ENCODE data around the gene SLITRK6. TPM values are rescaled to one million over a fixed set of nuclear protein-coding genes. Genes with fewer than 3 reads are reported as not detected.

Gene SLITRK6
- total RNA-seq, 4 donors from 2014 or later, result not detected

- in situ Hi-C loops (cut with MboI; ENCODE audit: low sequenced_read_pairs in 4 of 4), result loop anchor here (10.0 to 25.0 kb wide), 2 partner anchors 900 to 917 kb away; no protein-coding TSS in a partner anchor
- Histone ChIP-seq H3K27me3 (no peaks in the 10 kb centered on the region), H3K36me3 (no peaks in the 10 kb centered on the region), H3K4me3 (no peak overlapping the region), H3K4me1 (no peaks in the 10 kb centered on the region), H3K27ac (no peak overlapping the region), H3K9me3 (no peaks in the 10 kb centered on the region)
- ATAC-seq (no peak), DNase-seq (no peak)
- intact Hi-C loops (cut with DNase I; ENCODE audit: low total_unique reads), result no loop called here
- TF ChIP-seq POLR2A (IDR thresholded peaks at IDR 0.05), result no peak
These were observed 13.1 kb upstream of the SLITRK6 start for GRCh38 chr13:85812282-85812681.

DNA sequence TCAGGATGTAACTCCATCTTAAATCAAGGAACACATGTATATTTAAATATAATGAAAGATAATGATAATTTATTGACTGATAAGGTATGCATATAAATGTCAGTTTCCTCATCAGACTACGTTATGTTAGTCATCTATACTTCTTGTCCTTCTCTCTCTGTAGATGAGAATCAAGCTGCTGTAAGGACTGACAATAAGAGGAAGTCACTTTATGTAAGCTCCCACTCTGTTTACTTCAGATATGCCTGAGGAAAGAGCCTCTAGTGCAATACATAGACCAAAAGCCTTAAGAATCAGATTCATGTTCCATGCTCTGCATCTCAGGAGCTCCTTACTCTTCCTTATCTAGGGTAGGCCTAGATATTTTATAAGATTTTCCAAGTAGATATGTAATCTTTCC lies 9.6 kb upstream of the SLITRK6 start:
- H3K9me3 ChIP-seq, result no peaks in the 10 kb centered on the region
- H3K27me3 ChIP-seq, result no peaks in the 10 kb centered on the region
- DNase-seq, result no peak
- H3K27ac ChIP-seq, result no peak overlapping the region
- no peak for ATAC-seq
- H3K4me1 ChIP-seq, result no peaks in the 10 kb centered on the region
- intact Hi-C loops (cut with DNase I; ENCODE audit: low total_unique reads) (no loop called here), in situ Hi-C loops (cut with MboI; ENCODE audit: low sequenced_read_pairs in 4 of 4) (loop anchor here (10.0 to 25.0 kb wide), 2 partner anchors 894 to 897 kb away; no protein-coding TSS in a partner anchor)
- no peak overlapping the region for H3K4me3 ChIP-seq
- TF ChIP-seq POLR2A (IDR thresholded peaks at IDR 0.05), result no peak
- TF ChIP-seq, protein P1, sequence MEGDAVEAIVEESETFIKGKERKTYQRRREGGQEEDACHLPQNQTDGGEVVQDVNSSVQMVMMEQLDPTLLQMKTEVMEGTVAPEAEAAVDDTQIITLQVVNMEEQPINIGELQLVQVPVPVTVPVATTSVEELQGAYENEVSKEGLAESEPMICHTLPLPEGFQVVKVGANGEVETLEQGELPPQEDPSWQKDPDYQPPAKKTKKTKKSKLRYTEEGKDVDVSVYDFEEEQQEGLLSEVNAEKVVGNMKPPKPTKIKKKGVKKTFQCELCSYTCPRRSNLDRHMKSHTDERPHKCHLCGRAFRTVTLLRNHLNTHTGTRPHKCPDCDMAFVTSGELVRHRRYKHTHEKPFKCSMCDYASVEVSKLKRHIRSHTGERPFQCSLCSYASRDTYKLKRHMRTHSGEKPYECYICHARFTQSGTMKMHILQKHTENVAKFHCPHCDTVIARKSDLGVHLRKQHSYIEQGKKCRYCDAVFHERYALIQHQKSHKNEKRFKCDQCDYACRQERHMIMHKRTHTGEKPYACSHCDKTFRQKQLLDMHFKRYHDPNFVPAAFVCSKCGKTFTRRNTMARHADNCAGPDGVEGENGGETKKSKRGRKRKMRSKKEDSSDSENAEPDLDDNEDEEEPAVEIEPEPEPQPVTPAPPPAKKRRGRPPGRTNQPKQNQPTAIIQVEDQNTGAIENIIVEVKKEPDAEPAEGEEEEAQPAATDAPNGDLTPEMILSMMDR (IDR thresholded peaks at IDR 0.05 in 4 of 5, conservative IDR thresholded peaks at IDR 0.05 in 1 of 5), result no peak
- no peaks in the 10 kb centered on the region for H3K36me3 ChIP-seq

GRCh38 chr13:85806553-85807175 lies 7.4 kb upstream of the SLITRK6 start:
- Histone ChIP-seq H3K27ac (no peak overlapping the region), H3K4me3 (no peak overlapping the region), H3K9me3 (no peaks in the 10 kb centered on the region), H3K27me3 (no peaks in the 10 kb centered on the region), H3K4me1 (no peaks in the 10 kb centered on the region), H3K36me3 (no peaks in the 10 kb centered on the region)
- ATAC-seq (no peak), DNase-seq (no peak)
- no peak for TF ChIP-seq POLR2A (IDR thresholded peaks at IDR 0.05)
- TF ChIP-seq, protein P1 (IDR thresholded peaks at IDR 0.05 in 4 of 5, conservative IDR thresholded peaks at IDR 0.05 in 1 of 5), result peak in 1 of 5 experiments; percentile 31
- in situ Hi-C loops (cut with MboI; ENCODE audit: low sequenced_read_pairs in 4 of 4) (loop anchor here (10.0 to 25.0 kb wide), 2 partner anchors 892 to 894 kb away; no protein-coding TSS in a partner anchor), intact Hi-C loops (cut with DNase I; ENCODE audit: low total_unique reads) (no loop called here)

GRCh38 chr13:85798556-85798955 lies 663 bp downstream of the SLITRK6 start:
- in situ Hi-C loops (cut with MboI; ENCODE audit: low sequenced_read_pairs in 4 of 4), result no loop called here
- no peak for TF ChIP-seq POLR2A (IDR thresholded peaks at IDR 0.05)
- TF ChIP-seq, protein P1 (IDR thresholded peaks at IDR 0.05 in 4 of 5, conservative IDR thresholded peaks at IDR 0.05 in 1 of 5), result no peak
- no peak overlapping the region for H3K4me3 ChIP-seq
- intact Hi-C loops (cut with DNase I; ENCODE audit: low total_unique reads), result no loop called here
- no peaks in the 10 kb centered on the region for H3K36me3 ChIP-seq
- no peaks in the 10 kb centered on the region for H3K9me3 ChIP-seq
- DNase-seq, result no peak
- H3K4me1 ChIP-seq, result no peaks in the 10 kb centered on the region
- no peaks in the 10 kb centered on the region for H3K27me3 ChIP-seq
- no peak for ATAC-seq
- no peak overlapping the region for H3K27ac ChIP-seq

DNA sequence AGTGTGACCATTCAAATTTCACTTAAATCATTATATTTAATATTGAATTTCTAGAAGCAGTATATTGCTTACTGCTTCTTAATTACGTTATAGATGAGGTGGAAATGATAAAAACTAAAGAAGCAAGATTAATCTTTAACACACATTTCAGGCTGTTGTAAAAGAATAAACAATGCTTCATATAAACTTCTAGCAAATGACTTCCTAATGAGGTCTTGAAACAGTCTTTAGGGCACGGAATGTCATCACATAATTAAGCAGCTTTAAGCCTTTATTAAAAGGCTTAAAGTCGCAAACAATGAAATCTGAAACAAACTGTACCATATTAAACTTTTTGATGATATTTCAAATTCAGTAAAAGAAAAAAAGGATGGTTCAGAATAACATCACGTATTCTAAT lies 1.9 kb downstream of the SLITRK6 start:
- H3K9me3 ChIP-seq, result no peaks in the 10 kb centered on the region
- intact Hi-C loops (cut with DNase I; ENCODE audit: low total_unique reads), result no loop called here
- no peak overlapping the region for H3K27ac ChIP-seq
- no peaks in the 10 kb centered on the region for H3K4me1 ChIP-seq
- DNase-seq, result no peak
- ATAC-seq, result no peak
- no peak overlapping the region for H3K4me3 ChIP-seq
- in situ Hi-C loops (cut with MboI; ENCODE audit: low sequenced_read_pairs in 4 of 4), result no loop called here
- TF ChIP-seq, protein P1 (IDR thresholded peaks at IDR 0.05 in 4 of 5, conservative IDR thresholded peaks at IDR 0.05 in 1 of 5), result no peak
- no peak for TF ChIP-seq POLR2A (IDR thresholded peaks at IDR 0.05)
- H3K36me3 ChIP-seq, result no peaks in the 10 kb centered on the region
- H3K27me3 ChIP-seq, result no peaks in the 10 kb centered on the region

All from gastrocnemius medialis (tissue), 4 donors.